Urinary bladder (tissue), 2 donors: ENCODE measurements around the gene IKZF4. TPM values are rescaled to one million over a fixed set of nuclear protein-coding genes. Genes with fewer than 3 reads are reported as not detected.

Source experiments
- polyA plus RNA-seq: library from polyadenylated mRNA; stranded (reverse); fragments of 200-250 nt; gene quantifications from one replicate; pipeline ENCODE4 v1.2.3, GENCODE V29; 2013
- total RNA-seq: library from RNA; depleted of rRNA; stranded (reverse); fragments of >200 nt; gene quantifications from one replicate; pipeline ENCODE4 v1.2.3, GENCODE V29; 2014
- donor health status: healthy.

IKZF4 gene
- total and polyA plus RNA-seq, 2 donors, result 4.8 to 8.0 TPM

Other genes starting within 250 kb of the IKZF4 start
- gene SARNP, start 203.3 kb upstream of the IKZF4 start, total RNA-seq, result 86.2 TPM
- 76.0 TPM for gene SARNP, start 203.3 kb upstream of the IKZF4 start, polyA plus RNA-seq
- gene ORMDL2, start 203.0 kb upstream of the IKZF4 start, total RNA-seq, result 8.4 TPM
- 37.3 TPM for gene ORMDL2, start 203.0 kb upstream of the IKZF4 start, polyA plus RNA-seq
- gene DNAJC14, start 191.5 kb upstream of the IKZF4 start, total RNA-seq, result 24.6 TPM
- gene DNAJC14, start 191.5 kb upstream of the IKZF4 start, polyA plus RNA-seq, result 26.2 TPM
- 4.3 TPM for gene MMP19, start 178.1 kb upstream of the IKZF4 start, total RNA-seq
- gene MMP19, start 178.1 kb upstream of the IKZF4 start, polyA plus RNA-seq, result 21.8 TPM
- 20.1 TPM for gene PYM1, start 93.1 kb upstream of the IKZF4 start, total RNA-seq
- gene PYM1, start 93.1 kb upstream of the IKZF4 start, polyA plus RNA-seq, result 31.1 TPM
- 33.6 TPM for gene DGKA, start 89.9 kb upstream of the IKZF4 start, total RNA-seq
- gene DGKA, start 89.9 kb upstream of the IKZF4 start, polyA plus RNA-seq, result 31.7 TPM
- 1.5 TPM for gene PMEL, start 55.0 kb upstream of the IKZF4 start, total RNA-seq
- gene PMEL, start 55.0 kb upstream of the IKZF4 start, polyA plus RNA-seq, result 0.89 TPM
- gene CDK2, start 54.2 kb upstream of the IKZF4 start, total RNA-seq, result 32.3 TPM
- 33.6 TPM for gene CDK2, start 54.2 kb upstream of the IKZF4 start, polyA plus RNA-seq
- 57.5 TPM for gene RAB5B, start 47.0 kb upstream of the IKZF4 start, total RNA-seq
- 114 TPM for gene RAB5B, start 47.0 kb upstream of the IKZF4 start, polyA plus RNA-seq
- gene SUOX, start 23.8 kb upstream of the IKZF4 start, total RNA-seq, result 14.4 TPM
- gene SUOX, start 23.8 kb upstream of the IKZF4 start, polyA plus RNA-seq, result 31.3 TPM
- 96.2 TPM for gene RPS26, start 20.9 kb downstream of the IKZF4 start, total RNA-seq
- 774 TPM for gene RPS26, start 20.9 kb downstream of the IKZF4 start, polyA plus RNA-seq
- 34.4 TPM for gene ERBB3, start 59.1 kb downstream of the IKZF4 start, total RNA-seq
- 11.4 TPM for gene ERBB3, start 59.1 kb downstream of the IKZF4 start, polyA plus RNA-seq
- gene PA2G4, start 83.5 kb downstream of the IKZF4 start, total RNA-seq, result 64.6 TPM
- 121 TPM for gene PA2G4, start 83.5 kb downstream of the IKZF4 start, polyA plus RNA-seq
- 2,071 TPM for gene RPL41, start 95.6 kb downstream of the IKZF4 start, total RNA-seq
- gene RPL41, start 95.6 kb downstream of the IKZF4 start, polyA plus RNA-seq, result 5,547 TPM
- gene ZC3H10, start 97.2 kb downstream of the IKZF4 start, total RNA-seq, result 4.6 TPM
- 4.9 TPM for gene ZC3H10, start 97.2 kb downstream of the IKZF4 start, polyA plus RNA-seq
- gene ESYT1, start 107.2 kb downstream of the IKZF4 start, total RNA-seq, result 85.1 TPM
- 116 TPM for gene ESYT1, start 107.2 kb downstream of the IKZF4 start, polyA plus RNA-seq
- 65.3 TPM for gene MYL6B, start 131.5 kb downstream of the IKZF4 start, total RNA-seq
- 32.4 TPM for gene MYL6B, start 131.5 kb downstream of the IKZF4 start, polyA plus RNA-seq
- gene MYL6, start 137.3 kb downstream of the IKZF4 start, total RNA-seq, result 2,133 TPM
- 7,162 TPM for gene MYL6, start 137.3 kb downstream of the IKZF4 start, polyA plus RNA-seq
- gene SMARCC2, start 168.4 kb downstream of the IKZF4 start, total RNA-seq, result 51.1 TPM
- gene SMARCC2, start 168.4 kb downstream of the IKZF4 start, polyA plus RNA-seq, result 68.8 TPM
- gene RNF41, start 200.9 kb downstream of the IKZF4 start, total RNA-seq, result 42.9 TPM
- gene RNF41, start 200.9 kb downstream of the IKZF4 start, polyA plus RNA-seq, result 37.8 TPM
- gene NABP2, start 203.3 kb downstream of the IKZF4 start, total RNA-seq, result 15.7 TPM
- gene NABP2, start 203.3 kb downstream of the IKZF4 start, polyA plus RNA-seq, result 31.0 TPM
- gene SLC39A5, start 209.0 kb downstream of the IKZF4 start, total RNA-seq, result not detected
- gene SLC39A5, start 209.0 kb downstream of the IKZF4 start, polyA plus RNA-seq, result 0.30 TPM
- 10.2 TPM for gene ANKRD52, start 237.3 kb downstream of the IKZF4 start, total RNA-seq
- gene ANKRD52, start 237.3 kb downstream of the IKZF4 start, polyA plus RNA-seq, result 14.4 TPM
- gene COQ10A, start 245.9 kb downstream of the IKZF4 start, total RNA-seq, result 6.9 TPM
- 13.8 TPM for gene COQ10A, start 245.9 kb downstream of the IKZF4 start, polyA plus RNA-seq